GM18502 (cell line): ENCODE measurements around the gene DNAJC22.

Experiments used
- ATAC-seq: cut with Tn5 transposase; IDR thresholded peaks from one replicate; pipeline ENCODE4 v1.9.1; 2021; ENCODE audit warnings: mild to moderate bottlenecking; ENCODE audit not compliant: unreplicated experiment, poor library complexity

Gene DNAJC22

GRCh38 chr12:49342914-49343731 is 3.6 kb upstream of the DNAJC22 start:
- ATAC-seq, result no peak

GRCh38 chr12:49344486-49345050 is 2.1 kb upstream of the DNAJC22 start:
- ATAC-seq, result no peak

GRCh38 chr12:49345051-49345824 is 1.4 kb upstream of the DNAJC22 start:
- ATAC-seq, result no peak

GRCh38 chr12:49345825-49346658 is 646 bp upstream of the DNAJC22 start:
- ATAC-seq, result no peak

- ATAC-seq, result peak; percentile 59
These were observed 864 bp downstream of the DNAJC22 start for GRCh38 chr12:49347311-49348193.

GRCh38 chr12:49348781-49349180 is 2.1 kb downstream of the DNAJC22 start:
- ATAC-seq, result no peak

GRCh38 chr12:49349266-49349665 is 2.6 kb downstream of the DNAJC22 start:
- no peak for ATAC-seq

- ATAC-seq, result no peak
These were observed 5.7 kb downstream of the DNAJC22 start for GRCh38 chr12:49352351-49352750.

GRCh38 chr12:49355913-49356312 is 9.2 kb downstream of the DNAJC22 start:
- ATAC-seq, result no peak

- ATAC-seq, result no peak
These were observed 10.5 kb downstream of the DNAJC22 start for GRCh38 chr12:49357103-49357678.

- ATAC-seq, result peak; percentile 39
These were observed 11.9 kb downstream of the DNAJC22 start for GRCh38 chr12:49358483-49359141.

- no peak for ATAC-seq
These were observed 13.0 kb downstream of the DNAJC22 start for GRCh38 chr12:49359671-49360070.

- no peak for ATAC-seq
These were observed 15.4 kb downstream of the DNAJC22 start for GRCh38 chr12:49362077-49362476.

GRCh38 chr12:49364989-49365388 is 18.3 kb downstream of the DNAJC22 start:
- ATAC-seq, result no peak

- ATAC-seq, result no peak
These were observed 18.9 kb downstream of the DNAJC22 start for GRCh38 chr12:49365542-49365941.

- peak; percentile 3 for ATAC-seq
These were observed 19.5 kb downstream of the DNAJC22 start for GRCh38 chr12:49366096-49366651.

- peak; percentile 67 for ATAC-seq
These were observed 20.1 kb downstream of the DNAJC22 start for GRCh38 chr12:49366652-49367380.
